ENCODE results near the gene NUP98.
A peak's percentile ranks its signal among the peaks of the same experiment; 100 is the strongest.
"Not testable (repeated sequence)": the region's sequence is repeated elsewhere in the genome, so short reads cannot be mapped to it uniquely, and the experiment has no call there.

NUP98 gene

DNA sequence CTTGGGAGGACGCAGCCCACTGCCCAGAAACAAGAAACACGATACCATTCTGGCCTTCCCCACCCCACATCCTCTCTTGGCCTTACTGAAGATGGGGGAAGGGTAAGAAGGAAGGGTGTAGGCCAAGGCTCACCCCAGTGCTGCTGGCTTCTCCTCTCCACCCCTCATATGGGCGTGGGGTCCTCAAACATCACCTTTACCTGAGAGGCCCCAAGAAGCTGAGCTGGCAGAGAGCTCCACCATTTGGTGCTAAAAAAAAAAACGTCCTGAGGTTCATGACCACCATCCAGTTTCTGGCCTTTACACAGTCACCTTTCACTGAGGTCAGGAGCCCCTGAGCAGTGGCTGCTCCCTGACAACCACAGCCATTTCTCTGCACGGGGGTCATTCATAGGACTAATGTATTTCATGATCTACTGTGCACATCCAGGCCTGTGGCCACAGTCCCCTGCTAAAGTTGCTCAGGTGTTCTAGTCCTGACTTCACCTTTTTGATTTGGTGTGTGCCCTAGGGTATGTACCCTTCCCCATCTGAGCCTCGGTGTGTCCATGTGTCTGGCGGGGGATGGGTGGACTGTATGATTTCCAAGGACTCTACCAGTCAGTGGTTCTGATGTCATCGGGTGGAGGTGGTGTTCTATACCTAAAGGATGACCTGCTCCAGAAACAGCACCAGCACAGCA, 28.3 kb upstream of the NUP98 start:
- no peak for DNase-seq

DNA sequence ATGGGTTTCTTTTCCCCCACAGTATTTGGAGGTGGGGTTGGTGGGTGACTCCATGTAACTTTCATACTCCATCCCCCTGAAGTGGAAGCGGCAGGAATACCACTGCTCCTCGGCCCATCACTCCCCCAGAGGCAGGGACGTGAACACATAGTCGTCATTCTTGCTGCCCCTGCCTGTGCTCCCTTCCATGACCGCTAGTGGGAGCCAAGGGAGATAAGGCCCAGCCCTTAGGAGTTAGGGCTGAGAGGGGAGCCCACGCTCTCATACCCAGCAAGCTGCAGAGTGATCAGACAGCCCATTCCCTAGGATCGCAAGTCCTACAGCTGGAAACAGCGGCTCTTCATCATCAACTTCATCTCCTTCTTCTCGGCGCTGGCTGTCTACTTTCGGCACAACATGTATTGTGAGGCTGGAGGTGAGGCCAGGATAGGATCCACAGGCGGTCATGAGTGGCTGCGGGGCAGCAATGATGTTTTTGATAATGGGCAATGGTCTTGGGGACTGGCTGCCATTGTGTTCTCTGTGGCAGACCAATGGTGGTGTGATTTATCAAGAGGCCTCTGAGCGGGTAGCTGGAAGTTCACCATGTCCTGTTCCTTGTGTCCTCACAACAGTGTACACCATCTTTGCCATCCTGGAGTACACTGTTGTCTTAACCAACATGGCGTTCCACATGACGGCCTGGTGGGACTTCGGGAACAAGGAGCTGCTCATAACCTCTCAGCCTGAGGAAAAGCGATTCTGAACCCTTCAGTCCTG, 27.5 kb upstream of the NUP98 start:
- DNase-seq, result peak; percentile 19

DNA sequence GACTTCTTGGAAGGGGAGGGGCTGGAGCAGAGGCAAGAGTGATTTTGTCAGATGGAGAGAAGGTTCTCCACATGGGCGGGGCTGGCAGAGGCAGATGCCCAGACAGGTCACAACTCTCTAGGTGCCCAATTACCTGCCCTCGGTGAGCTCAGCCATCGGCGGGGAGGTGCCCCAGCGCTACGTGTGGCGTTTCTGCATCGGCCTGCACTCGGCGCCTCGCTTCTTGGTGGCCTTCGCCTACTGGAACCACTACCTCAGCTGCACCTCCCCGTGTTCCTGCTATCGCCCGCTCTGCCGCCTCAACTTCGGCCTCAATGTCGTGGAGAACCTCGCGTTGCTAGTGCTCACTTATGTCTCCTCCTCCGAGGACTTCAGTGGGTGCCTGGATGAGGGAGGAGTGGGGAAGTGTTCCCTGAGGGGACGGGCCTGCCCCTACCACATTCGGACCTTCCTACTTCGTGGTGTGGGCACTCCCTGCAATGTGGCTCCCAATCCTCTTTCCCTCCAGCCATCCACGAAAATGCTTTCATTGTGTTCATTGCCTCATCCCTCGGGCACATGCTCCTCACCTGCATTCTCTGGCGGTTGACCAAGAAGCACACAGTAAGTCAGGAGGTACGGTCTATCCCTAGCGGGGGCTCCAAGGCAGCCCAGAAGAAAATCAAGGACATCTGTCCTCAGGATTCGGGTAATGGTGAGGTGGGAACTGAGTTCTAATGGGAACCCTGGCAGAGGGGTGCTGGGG, 26.6 kb upstream of the NUP98 start:
- no peak for DNase-seq

DNA sequence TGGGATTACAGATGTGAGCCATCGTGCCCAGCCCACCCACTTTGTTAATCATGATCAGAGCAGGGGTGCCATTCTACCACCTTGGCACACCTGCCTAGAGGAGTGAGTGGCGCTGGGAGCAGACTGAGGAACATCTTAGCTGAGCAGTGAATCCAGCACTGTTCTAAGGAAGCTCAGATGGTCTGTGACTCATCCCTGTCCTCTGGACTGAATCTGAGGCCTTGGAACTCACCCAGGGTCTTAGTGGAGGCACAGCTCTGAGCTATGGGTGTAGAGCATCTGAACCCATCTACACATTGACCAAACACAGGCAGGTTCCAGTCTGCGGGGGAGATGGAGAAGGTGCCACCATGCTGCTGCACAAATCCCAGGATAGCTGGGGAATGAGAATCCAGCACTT, 25.9 kb upstream of the NUP98 start:
- no peak for DNase-seq

DNA sequence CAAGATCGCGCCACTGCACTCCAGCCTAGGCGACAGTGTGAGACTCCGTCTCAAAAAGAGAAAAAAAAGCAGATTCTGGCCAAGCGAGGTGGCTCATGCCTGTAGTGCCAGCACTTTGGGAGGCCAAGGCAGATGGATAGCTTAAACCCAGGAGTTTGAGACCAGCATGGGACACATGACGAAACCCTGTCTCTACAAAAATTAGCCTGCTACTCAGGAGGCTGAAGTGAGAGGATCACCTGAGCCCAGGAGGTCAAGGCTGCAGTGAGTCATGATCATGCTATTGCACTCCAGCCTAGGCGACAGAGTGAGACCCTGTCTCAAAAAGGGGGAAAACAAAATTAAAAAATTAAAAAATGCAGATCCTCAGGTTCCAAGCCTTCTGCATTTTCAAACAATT, 25.0 kb upstream of the NUP98 start:
- DNase-seq, result no peak

DNA sequence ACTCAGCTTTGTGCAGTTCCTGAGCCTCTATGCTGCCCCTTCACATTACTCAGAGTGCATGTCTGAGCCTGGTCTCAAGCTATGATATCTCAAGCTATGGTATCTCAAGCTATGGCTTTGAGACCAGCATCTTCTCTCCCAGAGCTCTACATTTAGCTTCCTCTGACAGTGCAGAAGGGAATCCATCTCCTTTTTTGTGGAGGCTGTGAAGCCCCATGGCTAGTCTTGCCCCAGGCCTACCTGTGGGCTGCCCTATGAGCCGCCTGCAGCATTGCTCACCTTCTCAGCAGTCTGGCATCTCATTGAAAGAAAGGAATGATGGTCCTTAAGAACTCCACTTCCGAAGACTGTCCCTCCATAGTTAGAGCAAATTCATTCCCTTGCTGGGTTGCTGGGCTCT, 23.6 kb upstream of the NUP98 start:
- DNase-seq, result no peak

DNA sequence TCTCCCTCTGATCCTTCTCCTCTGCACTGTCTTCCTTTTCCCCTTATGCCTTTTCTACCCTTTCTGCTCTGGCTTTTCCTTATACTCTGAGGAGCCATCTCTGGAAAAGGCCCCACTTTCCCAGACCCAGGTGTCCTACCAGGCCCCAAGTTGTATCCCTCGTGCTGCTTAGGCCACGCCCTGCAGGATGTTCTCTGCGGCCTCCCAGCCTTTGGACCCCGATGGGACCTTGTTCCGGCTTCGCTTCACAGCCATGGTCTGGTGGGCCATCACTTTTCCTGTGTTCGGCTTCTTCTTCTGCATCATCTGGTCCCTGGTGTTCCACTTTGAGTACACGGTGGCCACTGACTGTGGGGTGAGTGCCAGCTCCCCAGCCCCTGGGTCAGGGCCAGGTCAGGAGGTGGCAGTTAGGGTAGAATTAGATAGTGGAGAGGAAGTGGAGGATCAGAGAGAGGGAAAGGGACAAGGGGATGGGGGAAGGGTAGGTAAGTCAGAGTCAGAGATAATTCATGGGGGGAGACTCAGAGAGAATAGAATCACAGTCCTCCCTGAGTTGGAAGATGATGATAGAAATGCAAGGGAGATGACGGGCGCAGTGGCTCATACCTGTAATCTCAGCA, 19.9 kb upstream of the NUP98 start:
- DNase-seq, result no peak

DNA sequence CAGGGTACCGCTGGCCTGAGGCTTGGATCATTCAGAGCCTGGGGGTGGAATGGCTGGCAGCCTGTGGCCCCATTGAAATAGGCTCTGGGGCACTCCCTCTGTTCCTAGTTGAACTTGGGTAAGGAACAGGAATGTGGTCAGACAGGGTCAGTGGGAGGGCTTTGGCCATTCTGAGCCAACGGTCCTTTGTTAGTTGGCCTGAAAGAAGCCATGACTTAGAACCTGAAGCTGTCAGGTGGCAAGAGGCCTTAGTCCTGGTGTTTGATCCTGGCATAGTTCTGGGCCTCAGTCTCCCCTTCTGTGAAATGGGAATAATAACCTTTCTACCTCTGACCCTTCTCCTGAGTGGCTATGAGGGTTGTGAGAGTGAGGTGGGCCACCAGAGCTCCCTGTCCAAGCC, 19.3 kb upstream of the NUP98 start:
- no peak for DNase-seq

DNA sequence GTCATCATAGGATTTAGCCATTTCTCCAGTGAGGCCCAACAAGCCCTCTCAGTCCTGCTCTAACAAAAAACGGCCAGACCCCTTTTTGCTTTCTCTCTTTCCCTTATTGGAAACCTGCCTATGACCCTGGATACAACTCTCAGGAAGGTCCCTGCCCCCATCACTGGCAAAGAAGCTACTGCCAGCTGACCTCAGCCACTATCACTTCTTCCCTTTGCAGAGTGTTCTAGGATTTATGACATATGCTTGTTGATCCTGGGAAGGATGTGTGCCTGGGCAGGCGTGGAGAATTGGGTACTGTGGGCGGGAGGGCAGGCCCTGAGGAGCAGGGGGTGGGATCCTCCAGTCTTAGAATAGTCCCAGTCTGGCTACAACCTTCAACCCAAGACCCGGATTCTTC, 18.5 kb upstream of the NUP98 start:
- no peak for DNase-seq

DNA sequence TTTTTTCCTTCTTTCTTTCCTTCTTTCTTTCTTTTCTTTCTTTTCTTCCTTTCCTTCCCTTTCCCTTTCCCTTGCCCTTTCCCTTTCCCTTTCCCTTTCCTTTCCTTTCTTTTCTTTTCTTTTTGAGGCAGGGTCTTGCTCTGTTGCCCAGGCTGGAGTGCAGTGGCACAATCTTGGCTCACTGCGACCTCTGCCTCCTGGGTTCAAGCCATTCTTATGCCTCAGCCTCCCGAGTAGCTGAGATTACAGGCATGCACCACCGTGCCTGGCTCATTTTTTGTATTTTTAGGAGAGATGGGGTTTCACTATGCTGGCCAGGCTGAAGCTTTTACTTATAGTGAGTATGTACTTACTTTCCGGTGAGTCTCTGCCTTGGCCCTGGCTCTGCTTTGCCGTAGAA, 17.5 kb upstream of the NUP98 start:
- not testable (repeated sequence) for DNase-seq

DNA sequence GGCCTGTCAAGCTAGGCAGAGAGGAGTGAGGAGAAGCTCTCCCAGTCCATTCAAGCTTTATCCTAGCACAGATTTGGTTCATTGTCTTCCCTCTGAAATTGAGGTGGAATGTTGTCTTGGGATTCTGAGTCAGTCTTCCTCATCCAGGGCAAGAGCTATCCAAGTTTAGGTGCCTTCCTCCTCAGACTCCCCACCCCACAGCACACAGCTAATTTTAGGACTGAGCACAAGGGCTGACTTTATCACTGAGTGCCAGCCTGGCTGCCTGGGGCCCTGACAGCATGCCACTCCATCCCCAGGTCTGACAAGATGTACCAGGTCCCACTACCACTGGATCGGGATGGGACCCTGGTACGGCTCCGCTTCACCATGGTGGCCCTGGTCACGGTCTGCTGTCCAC, 13.6 kb upstream of the NUP98 start:
- DNase-seq, result no peak

DNA sequence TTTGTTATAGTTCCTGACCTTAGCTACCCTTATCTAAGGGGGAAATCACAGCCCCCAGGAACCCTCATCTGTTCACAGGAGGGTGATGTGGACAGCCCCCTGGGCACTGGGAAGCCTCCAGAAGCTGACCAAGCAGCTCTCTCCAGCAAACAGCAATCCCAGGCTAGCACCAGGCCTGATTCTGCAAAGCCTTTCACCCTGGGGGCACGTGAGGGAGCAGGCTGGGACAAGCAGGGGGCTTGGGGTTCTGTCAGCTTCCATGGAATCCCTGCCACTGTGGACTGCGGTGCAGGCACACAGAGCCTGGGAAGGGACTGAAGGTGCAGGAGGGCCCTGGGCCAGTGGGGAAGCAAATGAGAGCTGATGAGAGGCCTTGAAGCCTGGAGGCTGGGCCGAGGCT, 13.1 kb upstream of the NUP98 start:
- no peak for DNase-seq

DNA sequence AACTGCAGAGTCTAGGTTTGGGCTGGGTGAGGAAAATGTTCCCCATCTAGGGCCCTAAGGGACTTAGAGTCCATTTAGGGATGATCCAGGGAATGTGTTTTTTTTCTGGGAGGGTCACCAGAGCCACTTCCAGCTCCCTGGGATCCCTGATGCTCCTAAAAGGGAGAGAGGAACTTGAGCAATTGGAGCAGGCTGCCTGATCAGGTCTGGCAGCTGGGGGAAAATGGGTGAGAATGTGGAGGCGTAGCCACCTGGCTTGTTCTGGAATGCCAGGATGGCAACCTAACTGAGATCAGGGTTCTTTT, 12.2 kb upstream of the NUP98 start:
- DNase-seq, result no peak

DNA sequence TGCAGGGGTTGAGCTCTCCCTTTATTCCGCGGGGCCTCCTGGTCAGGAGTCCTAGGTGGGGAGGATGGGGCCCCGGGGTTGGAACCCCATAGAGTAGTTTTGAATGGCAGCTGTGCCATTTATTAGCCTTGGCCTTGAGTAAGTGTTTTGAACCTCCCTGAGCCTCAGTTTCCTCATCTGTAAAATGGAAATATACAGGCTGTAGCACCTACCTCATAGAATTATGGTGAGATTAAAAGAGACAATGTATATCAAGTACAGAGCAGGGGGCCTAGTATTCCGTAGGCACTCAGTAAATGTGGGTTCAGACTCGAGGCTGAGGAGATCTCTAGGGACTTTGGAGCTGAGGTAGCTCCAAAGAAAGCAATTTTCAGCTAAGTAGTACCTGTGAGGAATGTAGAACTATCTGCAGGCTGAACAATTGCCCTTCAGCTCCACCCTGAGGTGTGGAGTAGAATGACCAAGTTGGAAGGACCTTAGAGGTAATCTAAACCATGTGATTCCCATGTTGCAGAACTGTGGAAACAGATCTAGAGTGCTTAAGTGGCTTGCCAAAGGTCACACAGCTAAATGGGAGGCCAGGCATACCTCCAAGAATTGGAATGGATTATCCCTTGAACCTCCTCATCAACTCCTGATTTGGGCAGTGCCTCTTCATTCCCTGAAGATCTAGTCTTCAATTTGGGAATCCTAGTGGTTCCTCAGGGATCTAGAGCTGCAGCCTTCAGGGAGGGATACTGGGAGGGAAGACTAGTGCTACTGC, 11.7 kb upstream of the NUP98 start:
- peak; percentile 50 for DNase-seq

DNA sequence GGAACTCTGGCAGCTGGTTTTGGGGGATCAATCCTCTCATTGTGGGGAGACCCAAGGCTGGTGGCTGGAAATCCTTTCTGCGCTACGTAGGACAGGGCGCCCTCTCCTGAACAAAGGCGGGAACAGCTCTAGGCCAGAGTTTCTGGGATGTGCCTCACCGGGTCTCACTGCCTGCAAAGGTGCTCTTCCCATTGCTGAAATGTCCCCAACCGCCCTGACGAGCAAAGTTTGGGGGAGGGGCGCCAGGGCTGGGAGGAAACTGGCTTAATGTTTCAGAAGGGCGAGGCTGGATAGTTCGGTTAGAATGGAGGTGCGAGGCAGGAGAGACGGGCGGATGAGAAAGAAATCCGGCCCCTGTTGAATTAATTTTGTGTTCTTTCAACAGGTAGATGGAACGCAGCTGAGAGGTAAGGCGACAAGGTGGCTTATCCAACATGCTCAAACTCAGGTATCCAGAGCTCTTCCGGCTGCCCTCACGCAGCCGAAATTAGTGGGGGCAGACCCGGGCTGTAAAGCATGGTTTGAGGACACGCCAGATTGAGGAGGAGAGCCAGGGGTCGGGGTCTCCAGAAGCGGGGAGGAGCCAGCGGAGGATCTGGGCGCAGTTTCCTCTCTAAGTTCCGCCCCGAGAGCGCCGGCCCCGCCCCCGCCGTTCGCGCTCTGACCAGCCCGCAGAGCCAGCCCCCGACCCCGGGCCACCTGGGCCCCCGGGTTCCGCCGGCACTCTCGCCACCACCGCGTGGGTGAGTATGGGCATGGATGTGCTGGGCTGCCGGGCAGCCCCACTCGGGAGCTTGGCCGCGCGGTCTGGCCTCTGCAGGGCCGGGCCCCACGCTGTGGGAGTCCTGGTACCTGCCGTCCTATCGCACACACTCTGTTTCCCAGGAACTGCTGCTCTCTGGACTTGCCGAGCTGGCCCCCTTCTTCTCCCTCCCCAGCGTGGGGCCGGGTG, 10.8 kb upstream of the NUP98 start, which contains the start of gene PGAP2:
Gene PGAP2 (plus strand): TSS at position 652 of the 952 bp plus-strand sequence. CDS start 2,700 bp downstream, outside the sequence.
- peak; percentile 72 for DNase-seq

DNA sequence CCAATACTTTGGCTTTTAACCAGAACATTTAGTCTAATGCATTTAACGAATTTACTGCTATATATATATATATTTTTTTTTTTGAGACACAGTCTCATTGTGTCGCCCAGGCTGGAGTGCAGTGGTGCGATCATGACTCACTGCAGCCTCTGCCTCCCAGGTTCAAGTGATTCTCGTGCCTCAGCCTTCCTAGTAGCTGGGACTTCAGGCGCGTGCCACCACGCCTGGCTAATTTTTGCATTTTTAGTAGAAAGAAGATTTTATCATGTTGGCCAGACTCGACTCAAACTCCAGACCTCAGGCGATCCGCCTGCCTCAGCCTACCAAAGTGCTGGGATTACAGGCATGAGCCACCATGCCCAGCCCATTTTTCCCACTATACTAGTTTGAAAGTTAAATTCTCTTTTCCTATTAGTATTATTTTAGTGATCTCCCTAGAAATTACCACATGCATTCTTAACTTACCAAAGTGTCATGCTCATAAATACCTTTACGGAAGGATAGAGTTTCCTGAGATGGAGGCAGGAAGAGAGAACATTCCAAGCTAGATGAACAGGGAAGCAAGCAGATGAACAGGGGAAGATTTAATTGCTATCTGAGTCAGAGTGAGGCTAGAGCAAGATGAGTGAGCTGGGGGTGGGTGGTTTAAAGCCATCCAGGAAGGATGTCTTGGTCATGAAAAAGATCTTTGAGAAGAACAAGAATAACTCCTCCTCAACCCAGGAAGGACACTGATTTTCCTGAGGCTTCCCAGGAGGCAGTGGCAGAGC, 6.6 kb upstream of the NUP98 start:
- DNase-seq, result no peak

DNA sequence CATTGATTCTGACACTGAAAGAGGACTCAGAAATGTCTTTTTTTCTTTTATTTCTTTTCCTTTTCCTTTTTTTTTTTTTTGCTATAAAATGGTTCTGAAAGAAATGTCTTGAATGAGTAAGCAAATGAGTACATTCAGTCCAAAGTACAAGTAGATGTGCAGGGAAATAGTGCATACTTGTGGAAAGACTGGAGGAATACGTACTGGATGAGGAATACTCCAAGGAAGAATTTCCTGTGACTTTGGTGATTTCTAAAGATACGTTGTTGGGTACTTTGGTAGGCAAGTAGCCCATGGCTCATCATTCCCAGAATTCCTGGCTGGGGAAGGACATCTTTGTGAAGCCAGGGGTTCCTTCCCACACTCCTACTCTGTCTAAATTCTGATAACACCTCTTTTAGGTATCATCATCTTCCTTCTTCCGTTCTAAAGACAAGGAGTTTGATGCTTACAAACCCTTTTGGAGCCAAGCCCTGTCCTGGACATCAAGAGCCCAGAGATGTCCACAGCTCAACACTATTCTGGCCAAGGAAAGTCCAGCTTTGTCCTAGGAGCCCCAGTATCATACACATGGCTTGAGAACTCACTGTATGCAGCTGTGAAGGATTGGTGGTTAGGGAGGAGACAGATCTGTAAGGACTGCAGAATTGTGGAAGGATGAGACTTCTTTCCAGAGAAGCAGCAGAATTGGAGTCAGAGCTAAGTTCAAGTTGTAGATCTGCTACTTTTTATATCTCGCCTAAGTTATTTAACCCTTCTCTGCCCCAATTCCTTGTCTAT, 4.8 kb upstream of the NUP98 start:
- no peak for DNase-seq

DNA sequence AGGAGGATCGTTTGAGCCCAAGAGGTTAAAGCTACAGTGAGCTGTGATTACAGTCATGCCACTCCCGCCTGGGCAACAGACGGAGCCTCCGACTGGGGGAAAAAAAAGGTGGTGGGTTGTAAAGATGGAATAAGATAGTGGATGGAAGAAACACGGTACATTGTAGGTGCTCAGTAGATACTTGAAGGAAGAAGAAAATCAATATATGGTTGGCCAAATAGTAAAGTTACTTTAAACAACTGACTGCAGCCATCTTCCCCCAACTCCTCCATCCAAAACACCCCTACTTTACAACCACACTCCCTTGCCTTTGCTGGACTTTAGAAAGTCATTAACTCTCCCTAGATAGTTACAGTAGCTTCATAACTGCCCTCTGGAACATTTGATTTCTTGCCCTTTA, 2.5 kb upstream of the NUP98 start:
- no peak for DNase-seq

DNA sequence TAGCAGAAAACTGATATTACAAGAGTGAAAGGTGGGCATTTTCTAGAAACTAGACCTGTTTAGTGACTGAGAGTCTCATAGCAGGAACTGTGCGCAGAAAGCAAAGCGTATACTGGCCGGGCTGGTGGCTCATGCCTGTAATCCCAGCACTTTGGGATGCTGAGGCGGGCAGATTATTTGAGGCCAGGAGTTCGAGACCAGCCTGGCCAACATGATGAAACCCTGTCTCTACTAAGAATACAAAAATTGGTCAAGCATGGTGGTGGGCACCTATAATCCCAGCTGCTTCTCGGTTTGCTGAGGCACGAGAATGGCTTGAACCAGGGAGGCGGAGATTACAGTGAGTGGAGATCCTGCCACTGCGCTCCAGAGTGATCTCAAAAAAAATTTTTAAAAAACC, 1.8 kb upstream of the NUP98 start:
- DNase-seq, result no peak

DNA sequence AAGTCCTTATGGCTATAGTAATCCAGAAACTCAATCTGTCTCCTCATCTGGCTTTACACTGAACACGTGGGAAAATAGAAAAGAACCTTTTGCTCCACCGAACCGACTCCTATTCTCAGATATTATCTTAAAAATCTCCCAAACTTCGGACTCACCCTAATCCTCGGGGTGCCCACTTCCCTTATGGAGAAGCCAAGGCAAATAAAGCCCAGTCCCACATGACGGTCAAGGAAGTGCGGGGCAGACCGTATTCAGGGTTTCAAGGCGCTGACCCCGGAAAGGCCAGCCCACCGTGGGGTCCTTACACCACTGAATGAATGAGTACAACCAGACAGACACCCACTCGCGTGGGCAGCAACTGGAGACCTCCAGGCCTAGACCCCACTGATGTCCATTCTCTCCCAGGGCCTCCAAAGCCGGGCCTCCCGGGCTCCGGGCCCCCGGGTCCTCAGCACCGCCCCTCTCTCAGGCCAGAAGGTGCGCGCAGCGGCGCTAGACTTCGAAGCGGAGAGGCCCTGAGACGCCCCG, 489 bp downstream of the NUP98 start:
- DNase-seq, result peak; percentile 57
